IPS DF 19.7 (cell line): ENCODE results near the gene AP3S2.

ENCODE experiments used
- DNase-seq: peaks from one replicate; pipeline ENCODE4 v3.0.0-alpha.2; 2013; ENCODE audit warnings: low read depth, low spot score

Gene AP3S2

GRCh38 chr15:89814112-89814742 lies 79.6 kb downstream of the AP3S2 start:
- DNase-seq = no peak

GRCh38 chr15:89813381-89814111 lies 80.2 kb downstream of the AP3S2 start:
- no peak for DNase-seq

GRCh38 chr15:89812847-89813320 lies 80.9 kb downstream of the AP3S2 start:
- no peak for DNase-seq

- DNase-seq = no peak
Observed at GRCh38 chr15:89812011-89812846, 81.6 kb downstream of the AP3S2 start.

GRCh38 chr15:89810837-89811236 lies 83.0 kb downstream of the AP3S2 start:
- DNase-seq = no peak

GRCh38 chr15:89809787-89810148 lies 84.0 kb downstream of the AP3S2 start:
- DNase-seq = no peak

GRCh38 chr15:89809093-89809786 lies 84.6 kb downstream of the AP3S2 start:
- DNase-seq = no peak

GRCh38 chr15:89808160-89808870 lies 85.5 kb downstream of the AP3S2 start:
- DNase-seq = no peak

GRCh38 chr15:89807689-89808088 lies 86.1 kb downstream of the AP3S2 start:
- no peak for DNase-seq

GRCh38 chr15:89806559-89807550 lies 86.9 kb downstream of the AP3S2 start:
- no peak for DNase-seq

GRCh38 chr15:89806210-89806558 lies 87.6 kb downstream of the AP3S2 start:
- DNase-seq = no peak

- no peak for DNase-seq
Observed at GRCh38 chr15:89805241-89806209, 88.3 kb downstream of the AP3S2 start.

GRCh38 chr15:89803941-89804800 lies 89.6 kb downstream of the AP3S2 start:
- DNase-seq = no peak

GRCh38 chr15:89802986-89803824 lies 90.6 kb downstream of the AP3S2 start:
- no peak for DNase-seq

- no peak for DNase-seq
Observed at GRCh38 chr15:89802231-89802928, 91.4 kb downstream of the AP3S2 start.

GRCh38 chr15:89801471-89802195 lies 92.2 kb downstream of the AP3S2 start:
- DNase-seq = no peak
